ENCODE data around the gene OR10A2. TPM values are rescaled to one million over a fixed set of nuclear protein-coding genes. Genes with fewer than 3 reads are reported as not detected.

Gene OR10A2
- total RNA-seq: not detected in 2 replicates

GRCh38 chr11:6862961-6863360 lies at the start of gene OR10A2:
OR10A2 (plus strand) TSS chr11:6863057; CDS start chr11:6869755, 6,698 bp downstream.

GRCh38 chr11:6845383-6845782 lies 17.5 kb upstream of the OR10A2 start, which contains the start of gene OR10A5:
OR10A5 (plus strand) TSS chr11:6845683; CDS start chr11:6845683, 0 bp downstream.

GRCh38 chr11:6876325-6876724 lies 13.5 kb downstream of the OR10A2 start, which contains the start of gene OR10A4:
OR10A4 (plus strand) TSS chr11:6876625; CDS start chr11:6876648, 23 bp downstream.

GRCh38 chr11:6892400-6892799 lies 29.5 kb downstream of the OR10A2 start, which contains the start of gene OR2D2:
OR2D2 (minus strand) TSS chr11:6892500; CDS start chr11:6892500, 0 bp downstream.

GRCh38 chr11:6920702-6921101 lies 57.8 kb downstream of the OR10A2 start, which contains the start of gene OR2D3:
OR2D3 (plus strand) TSS chr11:6921002; CDS start chr11:6921002, 0 bp downstream.

Other genes with a start within 250 kb of the OR10A2 start
- 40.0 and 51.0 TPM in 2 replicates for gene TPP1, start 243.6 kb upstream of the OR10A2 start, total RNA-seq
- gene DCHS1, start 207.2 kb upstream of the OR10A2 start, total RNA-seq: 0.33 and 8.2 TPM in 2 replicates
- 36.5 and 37.7 TPM in 2 replicates for gene MRPL17, start 179.7 kb upstream of the OR10A2 start, total RNA-seq
- 0.11 and 0.39 TPM in 2 replicates for gene OR2AG2, start 91.1 kb upstream of the OR10A2 start, total RNA-seq
- not detected in 2 replicates for gene OR2AG1, start 80.0 kb upstream of the OR10A2 start, total RNA-seq
- 0.11 and 0.39 TPM in 2 replicates for gene OR6A2, start 63.4 kb upstream of the OR10A2 start, total RNA-seq
- gene OR10A5, start 17.4 kb upstream of the OR10A2 start, total RNA-seq: not detected in 2 replicates
- not detected in 2 replicates for gene OR10A4, start 13.6 kb downstream of the OR10A2 start, total RNA-seq
- 0.22 and 0.79 TPM in 2 replicates for gene OR2D2, start 29.4 kb downstream of the OR10A2 start, total RNA-seq
- not detected in 2 replicates for gene OR2D3, start 57.9 kb downstream of the OR10A2 start, total RNA-seq
- 2.7 and 3.9 TPM in 2 replicates for gene ZNF215, start 63.4 kb downstream of the OR10A2 start, total RNA-seq
- 1.7 and 4.3 TPM in 2 replicates for gene ZNF214, start 157.3 kb downstream of the OR10A2 start, total RNA-seq
- under 0.01 TPM in 1 of 2 replicates, not detected in the other for gene NLRP14, start 157.4 kb downstream of the OR10A2 start, total RNA-seq
- not detected in 2 replicates for gene RBMXL2, start 225.9 kb downstream of the OR10A2 start, total RNA-seq